Gastrocnemius medialis (tissue), 4 donors: ENCODE data around the gene RALY. TPM values are rescaled to one million over a fixed set of nuclear protein-coding genes. Genes with fewer than 3 reads are reported as not detected.

Source experiments
- ATAC-seq, 2 donors: fragments of 150-250 bp; one replicate each; pipeline ENCODE4 v1.9.1; 2016
- DNase-seq, 2 donors: peaks; one replicate each; pipeline ENCODE4 v3.0.0-alpha.2; 2019
- H3K27ac ChIP-seq, 4 donors: fragments of 200-600 bp; sonication (generic); 1 replicate in 1 of 4; 2 replicates in 3 of 4; pipeline ENCODE4 v1.5.1; 2016 to 2018; ENCODE audit warnings: mild to moderate bottlenecking in 2 of 4, moderate library complexity in 1 of 4
- H3K27me3 ChIP-seq, 3 donors: fragments of 200-600 bp; sonication (generic) in 2 of 3; 1 replicate in 1 of 3; 2 replicates in 2 of 3; pipeline versions ENCODE4 v1.5.1 to v1.6.0; 2016 to 2019; ENCODE audit warnings: mild to moderate bottlenecking in 1 of 3, moderate library complexity in 1 of 3
- H3K36me3 ChIP-seq, 2 donors: fragments of 200-600 bp; sonication (generic) in 1 of 2; one replicate each; pipeline ENCODE4 v1.5.1; 2017 to 2018
- H3K4me1 ChIP-seq, 2 donors: fragments of 200-600 bp; sonication (generic) in 1 of 2; one replicate each; pipeline ENCODE4 v1.5.1; 2016 to 2017; ENCODE audit warnings: mild to moderate bottlenecking in 2 of 2
- H3K4me3 ChIP-seq, 4 donors: fragments of 200-600 bp; sonication (generic) in 3 of 4; 1 replicate in 1 of 4; 2 replicates in 3 of 4; pipeline ENCODE4 v1.5.1; 2016 to 2019; ENCODE audit warnings: mild to moderate bottlenecking in 2 of 4
- H3K9me3 ChIP-seq, 3 donors: fragments of 200-600 bp; sonication (generic) in 2 of 3; 1 replicate in 1 of 3; 2 replicates in 2 of 3; pipeline ENCODE4 v1.5.1; 2016 to 2019
- POLR2A ChIP-seq, 2 donors: fragments of 450-650 bp; IDR thresholded peaks; one replicate each; pipeline ENCODE4 v1.6.1; 2017; ENCODE audit warnings: antibody characterized with exemption in 2 of 2, mild to moderate bottlenecking in 2 of 2, moderate library complexity in 2 of 2
- in situ Hi-C, 4 donors: fragments of 200-750 bp; cut with MboI; loops; one replicate each; pipeline versions ENCODE4 v1.15.0 to v1.8.0; 2017; ENCODE audit warnings: low sequenced_read_pairs in 4 of 4
- intact Hi-C: fragments of 100-400 bp; cut with DNase I; formaldehyde crosslinking; loops from one replicate; pipeline ENCODE4 v1.15.1; 2023; ENCODE audit warnings: low total_unique reads
- total RNA-seq, 4 donors: library from RNA; depleted of rRNA; stranded (reverse); fragments of >200 nt; gene quantifications; one replicate each; pipeline versions ENCODE4 v1.1.0 to v1.2.3, GENCODE V29; 2016
- TF ChIP-seq, protein P1 (sequence below), 5 experiments: fragments of 450-650 bp in 3 of 5; fragments of 200-600 bp in 2 of 5; sonication (generic) in 2 of 5; IDR thresholded peaks in 4 of 5; conservative IDR thresholded peaks in 1 of 5; 1 replicate in 4 of 5; 2 replicates in 1 of 5; pipeline ENCODE4 v1.5.1; 2016 to 2019; ENCODE audit warnings: antibody characterized with exemption in 5 of 5, mild to moderate bottlenecking in 3 of 5, moderate library complexity in 3 of 5

The RALY gene
- total RNA-seq, 4 donors from 2014 or later = 69.0 to 119 (median 93.1) TPM

GRCh38 chr20:34114809-34115208 lies 121.1 kb downstream of the RALY start:
- ATAC-seq (no peak), DNase-seq (no peak)
- Histone ChIP-seq H3K27me3 (no peaks in the 10 kb centered on the region), H3K4me1 (peaks cover 11 to 14% of the 10 kb centered on the region in 2 donors), H3K4me3 (no peak overlapping the region), H3K36me3 (no peaks in the 10 kb centered on the region), H3K9me3 (no peaks in the 10 kb centered on the region), H3K27ac (no peak overlapping the region)
- intact Hi-C loops = loop anchor here (5.0 kb wide), 2 partner anchors 73 to 303 kb away; partner anchors contain the start of gene CHMP4B
- no peak for TF ChIP-seq POLR2A (IDR thresholded peaks at IDR 0.05)
- TF ChIP-seq, protein P1, sequence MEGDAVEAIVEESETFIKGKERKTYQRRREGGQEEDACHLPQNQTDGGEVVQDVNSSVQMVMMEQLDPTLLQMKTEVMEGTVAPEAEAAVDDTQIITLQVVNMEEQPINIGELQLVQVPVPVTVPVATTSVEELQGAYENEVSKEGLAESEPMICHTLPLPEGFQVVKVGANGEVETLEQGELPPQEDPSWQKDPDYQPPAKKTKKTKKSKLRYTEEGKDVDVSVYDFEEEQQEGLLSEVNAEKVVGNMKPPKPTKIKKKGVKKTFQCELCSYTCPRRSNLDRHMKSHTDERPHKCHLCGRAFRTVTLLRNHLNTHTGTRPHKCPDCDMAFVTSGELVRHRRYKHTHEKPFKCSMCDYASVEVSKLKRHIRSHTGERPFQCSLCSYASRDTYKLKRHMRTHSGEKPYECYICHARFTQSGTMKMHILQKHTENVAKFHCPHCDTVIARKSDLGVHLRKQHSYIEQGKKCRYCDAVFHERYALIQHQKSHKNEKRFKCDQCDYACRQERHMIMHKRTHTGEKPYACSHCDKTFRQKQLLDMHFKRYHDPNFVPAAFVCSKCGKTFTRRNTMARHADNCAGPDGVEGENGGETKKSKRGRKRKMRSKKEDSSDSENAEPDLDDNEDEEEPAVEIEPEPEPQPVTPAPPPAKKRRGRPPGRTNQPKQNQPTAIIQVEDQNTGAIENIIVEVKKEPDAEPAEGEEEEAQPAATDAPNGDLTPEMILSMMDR (IDR thresholded peaks at IDR 0.05 in 4 of 5, conservative IDR thresholded peaks at IDR 0.05 in 1 of 5) = no peak
- in situ Hi-C loops = loop anchor here in 1 of 4 donors (25.0 kb wide), 1 partner anchor 653 kb away; no protein-coding TSS in a partner anchor

DNA sequence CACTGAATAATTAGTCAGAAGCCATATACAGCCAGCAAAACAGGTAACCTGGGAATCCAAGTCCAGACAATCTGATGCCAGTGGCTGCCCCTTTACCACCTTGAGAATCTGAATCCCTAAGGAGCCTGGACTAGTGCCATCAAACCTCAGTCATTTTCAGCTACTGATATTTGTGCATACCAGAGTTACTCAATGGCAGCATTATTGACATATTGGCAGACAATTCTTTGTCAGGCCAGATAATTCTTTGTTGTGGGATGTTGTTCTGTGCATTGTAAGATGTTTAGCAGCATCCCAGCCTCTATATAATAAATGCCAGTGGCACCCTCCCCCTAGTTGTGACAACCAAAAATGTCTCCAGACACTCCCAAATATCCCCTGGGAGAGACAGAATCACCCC lies 121.5 kb downstream of the RALY start:
- peaks cover 7 to 10% of the 10 kb centered on the region in 2 donors for H3K4me1 ChIP-seq
- no peak overlapping the region for H3K27ac ChIP-seq
- H3K9me3 ChIP-seq = no peaks in the 10 kb centered on the region
- H3K36me3 ChIP-seq = no peaks in the 10 kb centered on the region
- no peaks in the 10 kb centered on the region for H3K27me3 ChIP-seq
- no peak for TF ChIP-seq POLR2A (IDR thresholded peaks at IDR 0.05)
- TF ChIP-seq, protein P1 (IDR thresholded peaks at IDR 0.05 in 4 of 5, conservative IDR thresholded peaks at IDR 0.05 in 1 of 5) = no peak
- DNase-seq (no peak), ATAC-seq (no peak)
- intact Hi-C loops (no loop called here), in situ Hi-C loops (loop anchor here in 1 of 4 donors (25.0 kb wide), 1 partner anchor 653 kb away; no protein-coding TSS in a partner anchor)
- H3K4me3 ChIP-seq = no peak overlapping the region

DNA sequence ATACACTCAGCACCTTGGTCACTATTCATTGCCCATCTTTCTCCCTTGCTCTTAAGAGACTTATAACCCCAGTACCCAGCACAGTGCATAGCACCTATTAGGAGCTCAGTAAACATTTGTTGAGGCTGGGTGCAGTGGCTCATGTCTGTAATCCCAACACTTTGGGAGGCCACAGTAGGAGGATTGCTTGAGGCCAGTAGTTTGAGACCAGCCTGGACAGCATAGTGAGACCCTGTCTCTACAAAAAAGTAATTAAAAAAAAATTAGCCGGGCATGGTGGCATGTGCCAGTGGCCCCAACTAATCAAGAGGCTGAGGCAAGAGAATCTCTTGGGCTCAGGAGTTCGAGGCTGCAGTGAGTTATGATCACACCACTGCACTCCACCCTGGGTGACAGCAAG lies 126.5 kb downstream of the RALY start:
- intact Hi-C loops = loop anchor here (2.0 kb wide), 1 partner anchor 15 kb away; no protein-coding TSS in a partner anchor
- TF ChIP-seq, protein P1 (IDR thresholded peaks at IDR 0.05 in 4 of 5, conservative IDR thresholded peaks at IDR 0.05 in 1 of 5) = no peak
- no peak for TF ChIP-seq POLR2A (IDR thresholded peaks at IDR 0.05)
- Histone ChIP-seq H3K27me3 (no peaks in the 10 kb centered on the region), H3K36me3 (no peaks in the 10 kb centered on the region), H3K4me1 (no peaks in the 10 kb centered on the region), H3K9me3 (no peaks in the 10 kb centered on the region), H3K27ac (no peak overlapping the region), H3K4me3 (no peak overlapping the region)
- no peak for ATAC-seq
- DNase-seq = no peak
- in situ Hi-C loops = loop anchor here in 1 of 4 donors (25.0 kb wide), 1 partner anchor 658 kb away; no protein-coding TSS in a partner anchor

GRCh38 chr20:34122274-34122980 lies 128.7 kb downstream of the RALY start:
- no peaks in the 10 kb centered on the region for H3K9me3 ChIP-seq
- H3K27me3 ChIP-seq = no peaks in the 10 kb centered on the region
- ATAC-seq = no peak
- TF ChIP-seq, protein P1 (IDR thresholded peaks at IDR 0.05 in 4 of 5, conservative IDR thresholded peaks at IDR 0.05 in 1 of 5) = no peak
- no peak for TF ChIP-seq POLR2A (IDR thresholded peaks at IDR 0.05)
- H3K4me1 ChIP-seq = no peaks in the 10 kb centered on the region
- intact Hi-C loops = no loop called here
- H3K36me3 ChIP-seq = no peaks in the 10 kb centered on the region
- H3K27ac ChIP-seq = no peak overlapping the region
- in situ Hi-C loops = loop anchor here in 1 of 4 donors (25.0 kb wide), 1 partner anchor 660 kb away; no protein-coding TSS in a partner anchor
- DNase-seq = no peak
- no peak overlapping the region for H3K4me3 ChIP-seq
